ENCODE results near the gene NOXA1. TPM values are rescaled to one million over a fixed set of nuclear protein-coding genes. Genes with fewer than 3 reads are reported as not detected.

NOXA1 gene
- total RNA-seq, 4 donors from 2014 or later: 6.3 to 11.4 (median 10.1) TPM

DNA sequence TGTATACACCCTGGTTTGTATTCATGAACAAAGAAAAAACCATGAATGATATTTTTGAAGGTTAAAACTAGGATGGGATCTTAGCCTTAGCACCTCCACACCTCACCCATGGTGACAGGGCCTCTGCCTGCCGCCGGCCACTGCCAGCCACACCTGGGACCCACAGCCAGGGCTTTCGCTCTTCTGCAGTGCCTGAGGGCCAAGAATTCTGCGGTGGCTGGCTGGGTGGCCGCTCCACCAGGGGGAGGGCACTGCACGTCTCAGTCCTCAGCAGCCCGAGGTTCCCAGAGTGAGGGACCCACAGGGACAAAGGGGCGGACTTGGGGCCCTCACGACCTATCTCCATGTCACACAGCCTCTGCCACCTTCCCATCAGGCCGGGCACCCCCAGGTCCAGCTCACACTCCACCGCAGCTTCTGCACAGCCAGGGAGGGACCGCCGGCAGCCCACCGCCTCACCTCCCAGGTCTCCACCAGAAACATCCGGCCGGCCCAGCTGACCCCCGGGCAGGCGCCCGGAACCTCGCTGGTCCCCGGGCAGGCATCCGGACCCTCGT, 7.1 kb upstream of the NOXA1 start:
- 93 to 96% methylated on average over 18 to 23 of the region's 23 CpGs for WGBS, 2 donors
- Histone ChIP-seq H3K36me3 (peaks cover 0 to 18% (median 0%) of the 10 kb centered on the region in 3 donors), H3K9me3 (no peaks in the 10 kb centered on the region), H3K27ac (no peak overlapping the region), H3K4me1 (peaks cover 0 to 19% (median 10%) of the 10 kb centered on the region in 4 donors), H3K4me3 (no peak overlapping the region), H3K27me3 (no peaks in the 10 kb centered on the region)
- TF ChIP-seq, protein P1, sequence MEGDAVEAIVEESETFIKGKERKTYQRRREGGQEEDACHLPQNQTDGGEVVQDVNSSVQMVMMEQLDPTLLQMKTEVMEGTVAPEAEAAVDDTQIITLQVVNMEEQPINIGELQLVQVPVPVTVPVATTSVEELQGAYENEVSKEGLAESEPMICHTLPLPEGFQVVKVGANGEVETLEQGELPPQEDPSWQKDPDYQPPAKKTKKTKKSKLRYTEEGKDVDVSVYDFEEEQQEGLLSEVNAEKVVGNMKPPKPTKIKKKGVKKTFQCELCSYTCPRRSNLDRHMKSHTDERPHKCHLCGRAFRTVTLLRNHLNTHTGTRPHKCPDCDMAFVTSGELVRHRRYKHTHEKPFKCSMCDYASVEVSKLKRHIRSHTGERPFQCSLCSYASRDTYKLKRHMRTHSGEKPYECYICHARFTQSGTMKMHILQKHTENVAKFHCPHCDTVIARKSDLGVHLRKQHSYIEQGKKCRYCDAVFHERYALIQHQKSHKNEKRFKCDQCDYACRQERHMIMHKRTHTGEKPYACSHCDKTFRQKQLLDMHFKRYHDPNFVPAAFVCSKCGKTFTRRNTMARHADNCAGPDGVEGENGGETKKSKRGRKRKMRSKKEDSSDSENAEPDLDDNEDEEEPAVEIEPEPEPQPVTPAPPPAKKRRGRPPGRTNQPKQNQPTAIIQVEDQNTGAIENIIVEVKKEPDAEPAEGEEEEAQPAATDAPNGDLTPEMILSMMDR (IDR thresholded peaks at IDR 0.05): no peak
- TF ChIP-seq EP300 (IDR thresholded peaks at IDR 0.05) (no peak), POLR2A (IDR thresholded peaks at IDR 0.05) (no peak)
- DNase-seq (ENCODE audit: low spot score in 2 of 2): no peak

DNA sequence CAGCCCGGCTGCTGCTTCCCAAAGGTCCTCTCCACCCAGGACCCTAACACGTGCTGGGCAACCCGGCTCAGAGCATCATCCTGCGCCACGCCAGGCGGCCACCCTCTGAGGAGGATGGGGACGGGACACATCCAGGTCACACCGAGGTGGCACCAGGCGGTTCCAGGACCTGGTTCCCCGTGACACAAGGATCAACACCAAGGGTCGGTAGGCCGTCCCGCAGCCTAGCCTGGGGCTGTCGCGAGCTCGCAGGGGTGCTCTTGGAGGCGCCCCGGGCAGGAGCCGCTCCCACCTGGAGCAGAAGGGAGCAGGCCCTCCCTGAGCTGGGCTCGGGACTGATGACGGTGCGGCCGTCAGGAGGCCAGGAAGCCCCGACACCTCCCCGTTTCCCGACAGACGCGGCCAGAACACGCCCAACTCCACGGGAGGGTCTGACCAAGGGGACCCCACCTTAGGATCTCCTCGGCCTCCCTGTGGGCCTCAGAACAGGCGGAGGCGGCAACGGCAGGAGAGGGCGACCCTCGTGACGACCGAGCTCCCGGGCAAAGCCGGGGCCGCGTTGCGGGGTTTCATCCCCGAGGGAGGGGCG, 6.5 kb upstream of the NOXA1 start:
- Histone ChIP-seq H3K27me3 (no peaks in the 10 kb centered on the region), H3K9me3 (no peaks in the 10 kb centered on the region), H3K36me3 (peaks cover 0 to 18% (median 0%) of the 10 kb centered on the region in 3 donors), H3K27ac (no peak overlapping the region), H3K4me3 (peak overlapping the region in 2 of 4 donors; percentile 24 to 33), H3K4me1 (peaks cover 0 to 19% (median 9%) of the 10 kb centered on the region in 4 donors)
- DNase-seq (ENCODE audit: low spot score in 2 of 2): no peak
- 90 to 94% methylated on average over 39 to 41 of the region's 45 CpGs for WGBS, 2 donors
- TF ChIP-seq POLR2A (IDR thresholded peaks at IDR 0.05) (no peak), EP300 (IDR thresholded peaks at IDR 0.05) (no peak)
- TF ChIP-seq, protein P1 (IDR thresholded peaks at IDR 0.05): no peak

DNA sequence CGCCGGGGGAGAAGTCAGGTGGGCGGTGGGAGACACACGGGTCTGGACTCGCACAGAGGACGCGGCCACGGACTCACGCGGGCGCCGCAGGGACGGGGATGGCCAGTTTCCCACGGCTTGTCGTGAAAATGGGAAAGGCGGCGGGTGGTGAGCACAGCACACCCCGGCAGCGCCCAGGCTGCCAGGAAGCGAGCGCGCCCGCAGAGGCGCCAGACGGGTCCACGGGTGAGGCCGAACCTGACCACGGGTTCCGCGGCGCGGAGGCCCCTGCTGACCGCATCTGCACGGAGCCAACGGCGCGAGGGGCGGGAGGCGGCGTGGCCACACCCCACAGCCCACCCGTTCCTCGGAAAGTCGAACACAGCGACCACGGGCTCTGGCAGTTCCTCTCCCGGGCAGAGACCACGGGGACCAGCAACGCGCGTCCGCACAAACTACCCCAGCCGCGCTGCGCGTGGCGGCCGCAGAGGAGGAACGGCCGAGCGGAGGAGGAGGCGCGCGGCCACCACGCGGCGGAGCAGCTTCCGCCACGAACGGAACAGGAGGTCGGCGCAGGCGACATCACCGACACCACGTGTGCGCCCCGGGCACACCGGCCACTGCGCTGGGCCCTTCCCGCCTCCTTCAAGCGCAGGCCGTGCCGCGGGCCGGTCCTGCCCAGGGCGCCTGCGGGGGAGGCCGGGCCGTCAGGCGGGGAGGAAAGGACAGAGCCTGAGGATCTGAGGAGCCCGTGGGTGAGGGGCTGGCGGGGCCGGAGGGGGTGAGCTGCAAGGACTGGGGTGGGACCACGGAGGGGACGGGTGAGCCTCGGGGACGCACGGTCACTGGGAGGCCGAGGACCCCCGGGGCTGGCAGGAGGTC, 5.8 kb upstream of the NOXA1 start:
- Histone ChIP-seq H3K27ac (peak overlapping the region in 1 of 4 donors; percentile 4), H3K9me3 (no peaks in the 10 kb centered on the region), H3K27me3 (no peaks in the 10 kb centered on the region), H3K36me3 (peaks cover 0 to 18% (median 0%) of the 10 kb centered on the region in 3 donors), H3K4me3 (peak overlapping the region in 3 of 4 donors; percentile 16 to 33 (median 24)), H3K4me1 (peaks cover 0 to 19% (median 10%) of the 10 kb centered on the region in 4 donors)
- DNase-seq (ENCODE audit: low spot score in 2 of 2): no peak
- 85 to 92% methylated on average over 69 to 99 of the region's 99 CpGs for WGBS, 2 donors
- TF ChIP-seq POLR2A (IDR thresholded peaks at IDR 0.05): no peak

DNA sequence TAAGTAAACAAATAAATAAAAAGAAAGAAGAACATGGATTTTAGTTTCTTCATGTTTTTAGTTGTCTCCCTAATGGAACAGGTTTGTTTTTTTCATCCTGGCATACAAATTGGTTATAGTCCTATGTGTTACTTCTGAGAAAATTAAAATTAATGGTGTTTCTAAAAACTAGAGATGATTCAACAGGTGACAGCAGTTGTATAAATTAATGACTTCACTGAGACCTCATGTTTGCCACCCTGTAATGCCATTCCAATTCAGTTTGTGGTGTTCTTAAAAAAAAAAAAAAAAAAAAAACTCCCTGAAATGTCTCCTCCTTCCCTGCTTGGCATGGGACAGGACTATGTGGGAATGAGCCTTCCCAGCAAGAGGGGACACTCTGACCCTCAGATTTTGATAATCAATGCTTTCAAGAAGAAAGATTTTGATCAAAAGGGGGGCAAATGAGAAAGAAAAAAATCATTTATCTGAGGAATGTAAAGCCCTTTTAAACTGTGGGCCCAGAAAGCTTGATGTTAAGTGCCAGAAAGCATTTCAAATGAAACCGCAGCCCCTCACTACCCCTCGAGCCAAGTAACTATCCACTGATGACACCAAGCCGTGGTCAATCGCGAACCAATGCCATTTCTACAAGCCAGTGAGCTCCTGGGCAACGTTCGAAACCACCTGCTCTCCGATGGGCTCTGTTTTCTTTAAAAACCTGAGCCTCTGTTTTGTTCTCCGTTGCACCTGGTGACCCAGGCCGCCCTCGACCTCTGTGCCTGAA, 1.2 kb upstream of the NOXA1 start:
- Histone ChIP-seq H3K9me3 (no peaks in the 10 kb centered on the region), H3K27ac (peak overlapping the region in 3 of 4 donors; percentile 73 to 92 (median 87)), H3K36me3 (peaks cover 0 to 8% (median 0%) of the 10 kb centered on the region in 3 donors), H3K27me3 (no peaks in the 10 kb centered on the region), H3K4me3 (peak overlapping the region; percentile 69 to 78 (median 74)), H3K4me1 (peaks cover 0 to 38% (median 19%) of the 10 kb centered on the region in 4 donors)
- WGBS, 2 donors: 1 to 2% methylated on average over 11 of the region's 11 CpGs
- DNase-seq (ENCODE audit: low spot score in 2 of 2): no peak
- TF ChIP-seq, protein P1 (IDR thresholded peaks at IDR 0.05): no peak
- no peak for TF ChIP-seq EP300 (IDR thresholded peaks at IDR 0.05)
- no peak for TF ChIP-seq POLR2A (IDR thresholded peaks at IDR 0.05)
